IPS-15b (cell line): ENCODE results near the gene SLC43A2.
A peak's percentile ranks its signal among the peaks of the same experiment; 100 is the strongest.
"Not testable (repeated sequence)": the region's sequence is repeated elsewhere in the genome, so short reads cannot be mapped to it uniquely, and the experiment has no call there.

ENCODE experiments used
- H3K27me3 ChIP-seq: one replicate; pipeline ENCODE4 v1.6.1; 2013; ENCODE audit warnings: low read length; ENCODE audit not compliant: control insufficient read depth, insufficient read depth
- H3K36me3 ChIP-seq: one replicate; pipeline ENCODE4 v1.6.1; 2013; ENCODE audit warnings: low read length; ENCODE audit not compliant: control insufficient read depth, insufficient read depth
- H3K4me1 ChIP-seq: one replicate; pipeline ENCODE4 v1.6.1; 2013; ENCODE audit warnings: mild to moderate bottlenecking, low read length; ENCODE audit not compliant: control insufficient read depth, insufficient read depth
- H3K4me3 ChIP-seq: one replicate; pipeline ENCODE4 v1.5.1; 2013; ENCODE audit warnings: low read depth, low read length
- H3K9ac ChIP-seq: one replicate; pipeline ENCODE4 v1.6.1; 2013; ENCODE audit warnings: low read depth, mild to moderate bottlenecking, low read length
- H3K9me3 ChIP-seq: one replicate; pipeline ENCODE4 v1.6.1; 2013; ENCODE audit warnings: mild to moderate bottlenecking, low read length; ENCODE audit not compliant: control insufficient read depth, insufficient read depth

The SLC43A2 gene

DNA sequence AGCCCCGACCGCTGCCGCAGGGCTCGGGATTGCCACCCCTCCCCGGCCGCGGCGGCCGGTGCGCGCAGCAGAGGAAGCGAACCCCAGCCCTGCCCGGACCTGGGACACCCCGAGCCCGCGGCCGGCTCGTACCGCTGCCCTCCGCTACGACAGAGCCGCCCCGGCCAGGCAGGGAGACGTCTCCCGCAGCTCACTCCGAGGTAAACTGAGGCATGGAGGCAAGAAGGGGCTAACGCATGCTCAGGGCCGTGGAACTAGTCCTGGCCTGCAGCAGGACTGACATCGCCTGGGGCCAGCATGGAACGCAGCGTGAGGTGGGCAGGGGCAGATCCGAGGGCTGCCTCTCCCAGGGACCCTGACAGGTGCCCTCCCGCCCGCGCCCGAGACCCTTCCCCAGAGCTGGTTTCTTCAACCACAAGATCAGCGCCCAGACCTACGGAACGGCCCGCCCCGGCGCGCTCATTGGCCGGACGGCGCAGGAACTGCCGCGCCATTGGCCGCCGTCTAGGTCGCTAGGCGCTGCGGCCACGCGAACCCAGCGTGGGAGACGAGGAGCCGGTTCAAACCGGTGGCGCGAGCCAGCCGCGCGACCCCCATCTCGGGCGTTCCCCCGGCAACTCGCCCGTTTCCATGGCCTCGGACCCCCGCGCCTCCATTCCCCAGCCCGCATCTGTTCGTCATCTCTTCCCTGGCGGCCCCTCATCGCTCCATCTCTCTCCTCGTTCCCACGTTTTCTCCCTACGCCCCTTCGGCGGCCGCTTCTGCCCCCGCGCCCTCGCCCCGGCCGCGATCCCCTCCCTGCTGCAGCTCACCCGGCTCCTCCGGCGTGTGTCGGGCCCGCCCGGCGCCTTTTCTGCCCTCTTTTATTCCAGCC is at the start of gene SLC43A2:
TSS of gene SLC43A2 (minus strand) at position 853 of the 874 bp plus-strand sequence. CDS start 960 bp downstream, outside the sequence.
- Histone ChIP-seq H3K27me3 (peaks cover 2% of the 10 kb centered on the region), H3K36me3 (no peaks in the 10 kb centered on the region), H3K4me3 (peak within 1 kb of the TSS; percentile 85), H3K9ac (peak within 1 kb of the TSS; percentile 65), H3K4me1 (no peaks in the 10 kb centered on the region), H3K9me3 (no peaks in the 10 kb centered on the region)

DNA sequence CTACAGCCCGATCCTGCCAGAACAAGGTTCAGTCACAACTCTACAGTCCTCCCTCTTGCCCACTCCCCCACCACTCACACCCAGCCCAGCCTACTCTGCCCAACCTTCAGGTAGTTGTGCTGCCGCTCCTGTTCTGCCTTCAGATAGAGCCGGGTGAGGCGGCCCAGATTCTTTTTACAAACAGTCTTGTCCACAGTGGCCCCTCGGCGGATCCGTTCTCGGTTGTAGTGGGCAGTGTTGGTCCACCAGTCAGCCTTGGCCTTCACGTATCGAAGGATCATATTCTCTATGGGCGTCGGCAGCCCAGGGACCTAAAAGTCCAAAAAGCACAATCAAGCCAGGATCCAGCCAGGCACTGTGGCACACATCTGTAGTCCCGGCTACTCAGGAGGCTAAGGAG is 47.8 kb upstream of the SLC43A2 start:
- Histone ChIP-seq H3K4me3 (no peak overlapping the region), H3K27me3 (no peaks in the 10 kb centered on the region), H3K9ac (no peak overlapping the region), H3K36me3 (peaks cover 91% of the 10 kb centered on the region), H3K4me1 (no peaks in the 10 kb centered on the region), H3K9me3 (no peaks in the 10 kb centered on the region)

- Histone ChIP-seq H3K27me3 (no peaks in the 10 kb centered on the region), H3K4me1 (no peaks in the 10 kb centered on the region), H3K9me3 (no peaks in the 10 kb centered on the region), H3K36me3 (peaks cover 77% of the 10 kb centered on the region), H3K9ac (no peak overlapping the region), H3K4me3 (no peak overlapping the region)
Measured at GRCh38 chr17:1673041-1673785, 44.6 kb upstream of the SLC43A2 start.

DNA sequence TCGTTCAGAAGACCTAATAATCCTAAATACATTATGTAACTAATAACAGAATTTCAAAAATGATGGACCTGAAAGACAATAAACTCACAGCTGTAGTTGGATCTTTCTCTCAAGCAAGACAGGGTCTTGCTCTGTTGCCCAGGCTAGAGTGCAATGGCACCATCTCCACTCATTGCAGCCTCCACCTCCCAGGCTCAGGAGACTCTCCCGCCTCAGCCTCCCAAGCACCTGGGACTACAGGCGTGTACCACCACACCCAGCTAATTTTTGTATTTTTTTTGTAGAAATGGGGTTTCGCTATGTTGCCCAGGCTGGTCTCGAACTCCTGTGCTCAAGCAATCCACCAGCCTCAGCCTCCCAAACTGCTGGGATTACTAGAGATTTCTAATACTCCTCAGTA is 35.3 kb upstream of the SLC43A2 start:
- H3K4me1 ChIP-seq, H3K4me3 ChIP-seq, H3K9me3 ChIP-seq, H3K9ac ChIP-seq, H3K27me3 ChIP-seq: not testable (repeated sequence)
- peaks cover 51% of the 10 kb centered on the region for H3K36me3 ChIP-seq

GRCh38 chr17:1661045-1661444 is 32.4 kb upstream of the SLC43A2 start:
- Histone ChIP-seq H3K4me3 (no peak overlapping the region), H3K27me3 (no peaks in the 10 kb centered on the region), H3K36me3 (peaks cover 67% of the 10 kb centered on the region), H3K4me1 (no peaks in the 10 kb centered on the region), H3K9me3 (no peaks in the 10 kb centered on the region), H3K9ac (no peak overlapping the region)

DNA sequence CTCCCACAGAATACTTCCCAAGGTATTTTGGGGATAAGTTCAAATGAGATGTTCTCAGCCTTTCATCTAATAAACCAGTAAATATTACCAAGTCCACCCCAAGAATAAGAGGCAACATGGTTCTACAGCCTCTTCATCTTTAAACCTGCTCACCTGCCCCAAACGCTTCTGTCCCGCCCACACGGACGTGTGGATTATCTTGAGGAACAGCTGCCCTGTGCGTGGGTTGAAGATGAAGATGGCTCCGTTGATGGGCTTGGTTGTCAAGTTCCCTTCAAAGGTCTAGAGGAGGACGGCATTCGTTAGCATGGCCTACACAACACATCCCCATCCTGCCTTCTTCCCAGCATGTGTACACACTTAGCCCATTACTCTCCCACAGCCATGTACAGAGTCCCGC is 29.5 kb upstream of the SLC43A2 start:
- Histone ChIP-seq H3K9ac (no peak overlapping the region), H3K27me3 (no peaks in the 10 kb centered on the region), H3K36me3 (peaks cover 80% of the 10 kb centered on the region), H3K9me3 (no peaks in the 10 kb centered on the region), H3K4me1 (no peaks in the 10 kb centered on the region), H3K4me3 (no peak overlapping the region)

DNA sequence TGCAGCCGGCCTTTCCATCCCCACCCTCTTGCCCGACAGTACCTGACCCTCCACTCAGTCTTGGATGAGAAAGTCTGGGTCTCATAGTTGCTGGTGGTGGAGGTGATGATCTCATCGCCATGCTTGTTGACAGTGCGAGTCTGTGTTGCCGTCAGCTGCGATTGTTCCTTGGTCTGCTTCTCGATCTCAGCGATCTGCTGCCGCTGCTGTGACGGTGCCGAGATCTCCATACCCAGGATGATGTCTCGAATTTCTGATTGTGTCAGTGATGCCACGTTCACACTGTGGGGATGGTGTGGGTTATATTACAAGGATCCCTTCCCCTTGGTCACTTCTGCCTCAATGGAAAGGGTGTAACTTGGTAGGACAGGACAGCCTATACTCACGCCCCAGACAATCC is 25.1 kb upstream of the SLC43A2 start:
- Histone ChIP-seq H3K9ac (no peak overlapping the region), H3K4me3 (no peak overlapping the region), H3K27me3 (no peaks in the 10 kb centered on the region), H3K36me3 (peaks cover 76% of the 10 kb centered on the region), H3K9me3 (no peaks in the 10 kb centered on the region), H3K4me1 (no peaks in the 10 kb centered on the region)

- H3K9ac ChIP-seq, H3K27me3 ChIP-seq, H3K4me3 ChIP-seq, H3K9me3 ChIP-seq, H3K4me1 ChIP-seq: not testable (repeated sequence)
- peaks cover 67% of the 10 kb centered on the region for H3K36me3 ChIP-seq
Measured at GRCh38 chr17:1652794-1653193, 24.2 kb upstream of the SLC43A2 start.

GRCh38 chr17:1651559-1651844 is 22.9 kb upstream of the SLC43A2 start:
- Histone ChIP-seq H3K27me3 (no peaks in the 10 kb centered on the region), H3K36me3 (peaks cover 56% of the 10 kb centered on the region), H3K4me1 (peaks cover under 1% of the 10 kb centered on the region), H3K4me3 (no peak overlapping the region), H3K9ac (no peak overlapping the region), H3K9me3 (no peaks in the 10 kb centered on the region)

DNA sequence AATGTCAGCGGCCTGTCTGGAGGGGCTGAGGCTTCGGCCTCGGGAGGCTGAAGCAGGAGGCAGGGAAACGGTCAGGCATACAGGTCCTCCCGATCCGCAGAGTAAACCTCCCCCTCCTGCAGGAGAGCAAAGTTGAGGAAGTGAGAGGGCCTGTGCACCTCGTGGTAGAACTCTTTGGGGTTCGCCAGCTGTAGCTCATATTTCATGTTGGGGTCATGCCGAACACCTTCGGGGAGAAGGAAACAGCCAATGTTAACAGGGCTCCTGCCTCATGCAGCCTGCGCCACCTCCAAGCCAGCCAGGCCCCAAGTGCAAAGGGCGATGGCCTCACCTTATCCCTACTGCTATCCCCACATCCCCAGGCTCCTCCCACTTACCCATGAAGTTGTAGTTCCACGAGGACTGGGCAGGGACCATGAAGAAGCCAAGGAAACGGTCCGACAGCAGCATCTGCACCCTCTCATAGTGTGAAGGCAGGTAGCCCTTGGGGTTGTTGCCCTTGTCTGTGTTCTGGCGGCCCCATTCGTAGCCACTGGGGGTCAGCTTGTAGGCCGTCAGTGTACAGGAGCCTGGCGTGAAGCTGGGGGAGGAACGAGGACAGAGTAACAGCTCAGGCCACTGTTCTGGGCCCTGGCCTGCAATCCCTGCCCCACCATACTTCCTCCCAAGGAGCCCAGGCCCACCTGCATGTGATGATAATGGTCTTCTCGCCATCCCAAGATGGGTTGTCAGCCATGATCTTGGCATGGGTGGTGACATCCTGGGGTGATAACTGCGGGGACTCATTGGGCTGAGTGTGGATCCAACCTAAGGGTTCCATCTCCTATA is 22.3 kb upstream of the SLC43A2 start:
- Histone ChIP-seq H3K9me3 (no peaks in the 10 kb centered on the region), H3K4me1 (peaks cover 2% of the 10 kb centered on the region), H3K9ac (no peak overlapping the region), H3K27me3 (no peaks in the 10 kb centered on the region), H3K36me3 (peaks cover 50% of the 10 kb centered on the region), H3K4me3 (no peak overlapping the region)

GRCh38 chr17:1649844-1650501 is 21.3 kb upstream of the SLC43A2 start, which contains the start of gene RILP:
Gene RILP, minus strand, starts transcription at chr17:1649866. Its CDS starts 62 bp downstream, at chr17:1649804.
- peaks cover 2% of the 10 kb centered on the region for H3K4me1 ChIP-seq

More at GRCh38 chr17:1649844-1650501, 21.3 kb upstream of the SLC43A2 start, which contains the start of gene RILP:
- Histone ChIP-seq H3K9me3 (no peaks in the 10 kb centered on the region), H3K9ac (peak within 1 kb of the TSS; percentile 79), H3K27me3 (no peaks in the 10 kb centered on the region), H3K36me3 (peaks cover 45% of the 10 kb centered on the region), H3K4me3 (peak within 1 kb of the TSS; percentile 69)
